B cell (primary cell): ENCODE measurements around the gene CHIC2. TPM values are rescaled to one million over a fixed set of nuclear protein-coding genes. Genes with fewer than 3 reads are reported as not detected.

Source experiments
- ATAC-seq: fragments of 200-7000 bp; cut with Tn5 transposase; one replicate; pipeline ENCODE4 v1.10.0; 2021; ENCODE audit warnings: low read depth, mild to moderate bottlenecking, moderate number of reproducible peaks, moderate library complexity
- CTCF ChIA-PET: fragments of 350-600 bp; sonication (Branson Sonifier 250); formaldehyde crosslinking; loops from one replicate; lab custom pipeline; 2021; ENCODE audit warnings: antibody characterized with exemption, inconsistent platforms; lab: Charles Lee
- POLR2A ChIA-PET: fragments of 350-600 bp; sonication (Branson Sonifier 250); formaldehyde crosslinking; loops from one replicate; lab custom pipeline; 2021; ENCODE audit warnings: antibody characterized with exemption; lab: Charles Lee
- DNase-seq: peaks from one replicate; pipeline ENCODE4 v3.0.0; 2013
- H2AFZ ChIP-seq: 2 replicates; pipeline ENCODE4 v1.6.1; 2012; ENCODE audit warnings: mild to moderate bottlenecking, low read depth, low read length; ENCODE audit not compliant: insufficient read depth, poor library complexity, severe bottlenecking
- H3K27ac ChIP-seq, 2 donors: 1 replicate in 1 of 2; 2 replicates in 1 of 2; pipeline ENCODE4 v1.5.1; 2012 to 2013; ENCODE audit warnings: low read length in 2 of 2, mild to moderate bottlenecking in 2 of 2, moderate library complexity in 1 of 2
- H3K27me3 ChIP-seq, 4 experiments: fragments of 200-600 bp in 1 of 4; sonication (generic) in 1 of 4; replicated peaks in 1 of 4; 1 replicate in 2 of 4; 2 replicates in 2 of 4; pipeline versions ENCODE4 v1.6.1 to v1.7.0; 2013 to 2016; ENCODE audit warnings: low read length in 3 of 4, mild to moderate bottlenecking in 2 of 4, mixed read lengths in 1 of 4, moderate library complexity in 1 of 4; ENCODE audit not compliant: insufficient read depth in 4 of 4, control insufficient read depth in 3 of 4; ENCODE audit errors: control extremely low read depth in 1 of 4
- H3K36me3 ChIP-seq, 2 experiments: replicated peaks in 1 of 2; 1 replicate in 1 of 2; 2 replicates in 1 of 2; pipeline versions ENCODE4 v1.6.1 to v1.7.1; 2013; ENCODE audit warnings: low read length in 1 of 2; ENCODE audit not compliant: insufficient read depth in 2 of 2, control insufficient read depth in 1 of 2; ENCODE audit errors: control extremely low read depth in 1 of 2, extremely low read depth in 1 of 2
- H3K4me1 ChIP-seq, 2 donors: fragments of 200-600 bp in 1 of 2; sonication (generic) in 1 of 2; 1 replicate in 1 of 2; 2 replicates in 1 of 2; pipeline versions ENCODE4 v1.5.1 to v1.6.1; 2013 to 2017; ENCODE audit warnings: low read length in 2 of 2; ENCODE audit not compliant: control insufficient read depth in 2 of 2, insufficient read depth in 2 of 2
- H3K4me2 ChIP-seq: replicated peaks from 2 replicates; pipeline ENCODE3; 2012; ENCODE audit warnings: mild to moderate bottlenecking, low read depth, low read length; ENCODE audit not compliant: poor library complexity, severe bottlenecking
- H3K4me3 ChIP-seq, 5 experiments: fragments of 200-600 bp in 1 of 5; sonication (generic) in 1 of 5; 1 replicate in 3 of 5; 2 replicates in 2 of 5; pipeline versions ENCODE4 v1.5.1 to v1.7.0; 2011 to 2016; ENCODE audit warnings: low read length in 4 of 5, mild to moderate bottlenecking in 4 of 5, low read depth in 2 of 5, control low read depth in 1 of 5, moderate library complexity in 1 of 5; ENCODE audit not compliant: insufficient read depth in 1 of 5; ENCODE audit errors: control extremely low read depth in 1 of 5, extremely low read depth in 1 of 5
- H3K79me2 ChIP-seq: fragments of 200-600 bp; sonication (generic); one replicate; pipeline ENCODE4 v1.6.0; 2016; ENCODE audit warnings: low read length; ENCODE audit not compliant: control insufficient read depth, insufficient read depth
- H3K9ac ChIP-seq: fragments of 200-600 bp; sonication (generic); 2 replicates; pipeline ENCODE4 v1.6.1; 2017; ENCODE audit warnings: mild to moderate bottlenecking, low read length, moderate library complexity
- H3K9me3 ChIP-seq, 3 donors: one replicate each; pipeline versions ENCODE4 v1.6.1 to v1.7.1; 2013; ENCODE audit warnings: low read length in 2 of 3; ENCODE audit not compliant: control insufficient read depth in 2 of 3, insufficient read depth in 1 of 3; ENCODE audit errors: control extremely low read depth in 1 of 3
- H4K20me1 ChIP-seq: 2 replicates; pipeline ENCODE4 v1.6.0; 2012; ENCODE audit warnings: mild to moderate bottlenecking, low read length; ENCODE audit not compliant: insufficient read depth, control insufficient read depth, poor library complexity, severe bottlenecking
- H3K27ac Mint-ChIP-seq: one replicate; pipeline ENCODE4 v1.8.0; 2021; ENCODE audit warnings: mixed read lengths
- H3K27me3 Mint-ChIP-seq: one replicate; pipeline ENCODE4 v1.8.0; 2021; ENCODE audit warnings: mixed read lengths
- H3K4me1 Mint-ChIP-seq: one replicate; pipeline ENCODE4 v1.8.0; 2021; ENCODE audit warnings: mixed read lengths
- H3K4me3 Mint-ChIP-seq: one replicate; pipeline ENCODE4 v1.8.0; 2021; ENCODE audit warnings: mixed read lengths
- H3K9me3 Mint-ChIP-seq: one replicate; pipeline ENCODE4 v1.8.0; 2022; ENCODE audit warnings: mixed read lengths; ENCODE audit not compliant: insufficient read depth
- CTCF ChIP-seq: fragments of 200-600 bp; IDR thresholded peaks from one replicate; pipeline ENCODE4 v1.8.0; 2022; ENCODE audit warnings: antibody characterized with exemption, mild to moderate bottlenecking
- EZH2 ChIP-seq: IDR thresholded peaks from 2 replicates; pipeline ENCODE4 v1.6.1; 2012; ENCODE audit warnings: borderline replicate concordance, low read depth, mild to moderate bottlenecking, moderate library complexity, low read length; ENCODE audit not compliant: insufficient read depth, poor library complexity, severe bottlenecking
- WGBS: methylation state at CpG from one replicate; pipeline ENCODE4 v1.1.5; 2013; ENCODE audit warnings: missing lambda C conversion rate; ENCODE audit not compliant: insufficient coverage; 5-methylcytosine and 5-hydroxymethylcytosine counted together
- intact Hi-C: fragments of 100-400 bp; cut with micrococcal nuclease; formaldehyde crosslinking; loops from one replicate; pipeline ENCODE4 v1.10.0; 2022
- polyA plus RNA-seq: library from polyadenylated mRNA; depleted of rRNA; stranded (reverse); fragments of >200 nt; gene quantifications from 2 replicates; pipeline ENCODE4 v1.2.3, GENCODE V29; 2012
- total RNA-seq, 2 donors: library from RNA; stranded (reverse); fragments of 120-200 nt in 1 of 2; gene quantifications; 1 replicate in 1 of 2; 2 replicates in 1 of 2; pipeline versions ENCODE4 v1.2.3 to v1.2.4, GENCODE V29; 2013 to 2022

Gene CHIC2
- total and polyA plus RNA-seq, 2 donors (not counting 1 experiment from before 2014, with no cell fraction given), result 20.2 to 37.7 TPM

DNA sequence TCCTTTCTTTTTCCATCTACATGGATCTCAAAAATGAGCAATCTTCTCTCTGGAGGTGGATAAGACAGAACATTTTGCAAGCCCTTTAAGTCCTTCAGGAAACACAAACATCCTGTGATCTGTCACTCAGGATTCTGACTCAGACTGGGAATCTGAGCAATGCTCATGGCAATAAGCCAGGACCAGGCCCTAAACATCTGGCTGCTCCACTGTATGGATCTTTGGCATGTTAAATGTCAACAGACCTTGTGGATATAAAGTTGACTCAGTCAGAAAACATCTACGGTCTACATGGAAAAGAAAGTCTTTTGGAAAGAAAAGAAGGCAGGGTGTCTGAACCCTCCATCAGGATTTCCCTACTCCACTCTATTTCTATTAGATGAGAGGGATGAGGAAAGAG is 17.8 kb upstream of the CHIC2 start:
- H3K4me3 ChIP-seq, result no peak overlapping the region
- intact Hi-C loops, result no loop called here
- no peak overlapping the region for H3K27ac ChIP-seq
- H4K20me1 ChIP-seq, result no peaks in the 10 kb centered on the region
- ChIA-PET POLR2A (no interaction called here), CTCF (no interaction called here)
- H3K4me2 ChIP-seq, result no peak overlapping the region
- no peaks in the 10 kb centered on the region for H3K9me3 Mint-ChIP-seq
- TF ChIP-seq EZH2, result no peak
- TF ChIP-seq CTCF, result no peak
- DNase-seq, result no peak
- H3K9ac ChIP-seq, result no peak overlapping the region
- H3K4me3 Mint-ChIP-seq, result no peak overlapping the region
- H3K79me2 ChIP-seq, result no peaks in the 10 kb centered on the region
- no peaks in the 10 kb centered on the region for H3K9me3 ChIP-seq
- no peaks in the 10 kb centered on the region for H3K36me3 ChIP-seq
- no CpG with 5 or more reads among the region's 1 CpG for WGBS
- H3K4me1 Mint-ChIP-seq, result no peaks in the 10 kb centered on the region
- no peak overlapping the region for H3K27ac Mint-ChIP-seq
- no peak overlapping the region for H2AFZ ChIP-seq
- ATAC-seq, result no peak
- H3K27me3 ChIP-seq, result peaks cover 0 to 6% (median 0%) of the 10 kb centered on the region in 4 experiments
- peaks cover 46% of the 10 kb centered on the region for H3K27me3 Mint-ChIP-seq
- H3K4me1 ChIP-seq, result no peaks in the 10 kb centered on the region

DNA sequence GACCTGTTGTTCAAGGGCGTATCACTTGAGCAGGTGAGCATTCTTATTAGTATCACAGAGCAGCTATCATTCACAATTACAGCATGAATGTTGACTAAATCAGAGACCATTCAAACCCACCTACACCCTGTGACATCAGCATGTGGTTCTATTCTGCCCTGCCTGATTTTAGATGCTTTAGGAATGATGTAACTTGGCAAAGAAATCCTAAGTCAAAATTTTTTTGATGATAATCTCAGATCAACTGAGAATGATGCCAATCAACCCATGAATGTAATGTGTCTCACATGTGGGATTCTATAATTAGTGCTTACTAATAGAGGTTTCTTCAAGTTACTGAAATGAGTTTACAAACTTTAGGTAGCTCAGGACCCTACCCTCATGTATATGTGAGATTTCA is 13.4 kb upstream of the CHIC2 start:
- H3K4me1 Mint-ChIP-seq, result no peaks in the 10 kb centered on the region
- DNase-seq (no peak), ATAC-seq (no peak)
- H2AFZ ChIP-seq, result no peak overlapping the region
- ChIA-PET POLR2A (no interaction called here), CTCF (no interaction called here)
- no peaks in the 10 kb centered on the region for H3K9me3 ChIP-seq
- H3K27me3 Mint-ChIP-seq, result peaks cover 37% of the 10 kb centered on the region
- H3K36me3 ChIP-seq, result no peaks in the 10 kb centered on the region
- H3K27ac Mint-ChIP-seq, result no peak overlapping the region
- H3K27ac ChIP-seq, result no peak overlapping the region
- no peak overlapping the region for H3K9ac ChIP-seq
- no peak overlapping the region for H3K4me3 ChIP-seq
- TF ChIP-seq CTCF (no peak), EZH2 (no peak)
- H3K79me2 ChIP-seq, result no peaks in the 10 kb centered on the region
- no peaks in the 10 kb centered on the region for H3K9me3 Mint-ChIP-seq
- no peak overlapping the region for H3K4me2 ChIP-seq
- WGBS, result 100% methylated on average over 1 of the region's 1 CpG
- H3K4me3 Mint-ChIP-seq, result no peak overlapping the region
- H3K4me1 ChIP-seq, result no peaks in the 10 kb centered on the region
- intact Hi-C loops, result no loop called here
- H3K27me3 ChIP-seq, result peaks cover 0 to 8% (median 5%) of the 10 kb centered on the region in 4 experiments
- no peaks in the 10 kb centered on the region for H4K20me1 ChIP-seq
